NCI-H82 treated with DMSO at 0.1 percent for 48 hours (cell line): ENCODE results near the gene NDUFB7.
"Not testable (repeated sequence)": the region's sequence is repeated elsewhere in the genome, so short reads cannot be mapped to it uniquely, and the experiment has no call there.

Source experiments
- DNase-seq: peaks from one replicate; lab custom pipeline; 2025; ENCODE audit not compliant: unreplicated experiment; lab: John Stamatoyannopoulos, UW

Gene NDUFB7

GRCh38 chr19:14554382-14554812 lies 17.5 kb downstream of the NDUFB7 start:
- DNase-seq = no peak

DNA sequence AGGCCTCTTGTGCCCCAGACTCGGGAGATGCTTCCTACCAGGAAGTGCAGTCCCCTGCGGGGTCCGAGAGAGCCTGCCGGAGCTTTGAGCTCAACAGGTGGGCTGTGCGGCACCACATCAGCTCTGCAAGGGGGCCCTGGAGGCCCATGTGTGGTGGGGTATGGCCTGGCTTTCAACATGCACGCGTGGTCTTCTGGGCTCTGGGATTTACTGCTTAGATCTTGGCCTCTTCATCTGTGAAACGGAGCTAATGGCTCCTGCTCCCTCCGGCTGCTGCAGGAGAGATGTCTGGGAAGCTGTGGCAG lies 18.0 kb downstream of the NDUFB7 start:
- DNase-seq = no peak

DNA sequence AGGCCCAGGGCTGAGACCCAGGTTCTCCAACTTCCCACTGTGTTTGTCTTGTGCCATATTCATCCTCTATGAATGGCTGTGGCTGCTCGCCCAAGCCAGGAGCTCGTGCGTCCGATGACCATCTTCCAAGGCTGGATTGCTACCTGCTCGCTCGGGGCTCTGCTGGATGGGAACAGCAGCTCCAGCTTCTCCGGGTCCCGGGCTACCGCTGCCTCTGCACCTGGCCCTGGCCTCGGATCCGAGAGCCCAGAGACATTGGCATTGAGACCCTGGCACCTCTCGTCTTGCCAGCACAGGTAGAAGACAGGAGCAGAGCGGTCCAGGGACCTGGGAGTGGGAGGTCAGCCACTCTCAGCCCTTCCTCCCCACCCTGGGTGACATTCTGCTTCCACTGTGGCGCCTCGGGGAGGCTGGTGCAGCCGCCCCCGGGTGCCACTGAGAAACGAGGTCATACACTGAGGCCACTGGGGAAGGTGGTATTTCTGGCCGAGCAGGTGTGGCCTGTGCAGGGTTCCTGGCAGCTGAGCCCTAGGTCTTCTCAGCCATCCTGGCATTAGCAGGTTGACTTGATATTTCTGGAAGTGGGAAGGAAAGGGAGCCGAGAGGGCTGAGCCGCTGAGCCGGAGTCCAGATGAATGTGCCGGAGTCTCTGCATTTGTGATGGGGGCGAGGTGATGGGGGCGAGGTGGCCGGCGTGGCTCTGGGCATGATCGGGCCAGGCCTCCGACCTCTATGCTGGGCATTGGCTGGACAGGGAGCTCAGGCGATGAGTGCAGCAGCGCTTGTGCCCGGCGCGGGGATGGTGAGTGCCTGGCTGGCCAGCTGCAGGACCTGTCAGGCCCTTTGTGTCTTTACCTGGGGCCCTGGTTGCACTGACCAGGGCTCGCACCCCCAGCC lies 18.6 kb downstream of the NDUFB7 start:
- DNase-seq = no peak

- DNase-seq = not testable (repeated sequence)
These were observed 19.9 kb downstream of the NDUFB7 start for GRCh38 chr19:14552006-14552360.

GRCh38 chr19:14551134-14552005 lies 20.5 kb downstream of the NDUFB7 start:
- DNase-seq = not testable (repeated sequence)

DNA sequence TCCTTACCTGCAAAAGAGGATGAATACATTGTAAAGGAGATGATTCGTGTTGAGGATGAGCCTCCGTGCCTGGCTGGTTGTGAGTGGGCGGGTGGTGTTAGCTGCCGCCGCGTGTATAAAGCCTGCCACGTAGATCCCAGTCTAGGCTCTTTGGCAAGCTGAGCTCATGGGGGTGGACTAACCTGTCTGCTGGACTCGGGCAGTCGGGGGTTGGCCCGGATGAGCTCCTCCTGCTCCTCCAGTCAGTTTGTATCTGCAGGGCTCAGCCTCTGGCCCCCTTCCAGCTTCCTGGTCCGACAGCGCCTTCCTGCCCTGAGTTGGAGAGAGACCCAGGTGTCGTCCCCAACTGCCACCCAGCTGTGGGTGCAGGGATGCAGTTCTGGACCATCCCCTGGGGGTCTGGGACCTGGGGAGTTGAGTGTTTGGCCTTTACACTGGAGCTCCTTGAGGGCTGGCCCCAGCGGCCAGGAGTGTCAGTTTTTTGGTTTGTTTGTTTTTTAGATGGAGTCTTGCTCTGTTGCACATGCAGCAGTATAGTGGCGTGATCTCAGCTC lies 21.6 kb downstream of the NDUFB7 start:
- no peak for DNase-seq

DNA sequence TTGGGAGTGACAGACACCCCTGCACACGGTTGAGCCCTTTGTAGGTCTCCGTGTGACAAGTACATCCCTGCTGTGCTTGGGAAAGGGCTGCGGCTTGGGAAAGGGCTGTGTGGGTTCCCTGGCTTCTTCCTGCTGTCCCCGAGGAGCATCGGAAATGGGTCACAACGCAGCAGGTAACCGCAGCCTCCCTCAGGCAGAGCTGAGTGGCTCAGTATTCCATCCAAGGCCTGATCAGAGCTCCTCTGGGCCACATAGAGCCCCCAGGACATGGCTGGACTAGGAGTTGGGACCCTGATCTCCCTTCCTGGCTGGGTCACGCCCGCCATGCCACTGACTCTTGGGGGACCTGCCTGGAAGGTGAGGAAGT lies 26.2 kb downstream of the NDUFB7 start:
- no peak for DNase-seq

- DNase-seq = no peak
These were observed 26.7 kb downstream of the NDUFB7 start for GRCh38 chr19:14544977-14545715.

DNA sequence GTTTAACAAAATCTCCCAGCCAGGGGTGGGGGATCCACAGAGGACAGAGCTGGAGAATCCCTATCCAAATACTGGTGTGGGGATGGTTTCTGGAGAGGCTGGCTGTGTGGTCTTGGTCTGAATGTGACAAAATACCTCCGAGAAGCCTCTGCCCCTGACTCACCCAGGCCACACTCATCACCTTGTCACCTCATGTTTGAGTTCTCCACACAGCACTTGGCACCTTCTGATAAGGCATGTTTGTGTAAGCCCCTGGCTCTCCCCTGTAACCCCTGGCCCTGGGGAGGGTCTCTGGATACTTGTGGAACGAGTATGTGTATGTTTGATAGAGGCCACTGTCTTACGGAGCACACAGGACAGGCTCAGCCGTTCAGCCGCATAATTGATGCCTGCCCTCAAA lies 27.8 kb downstream of the NDUFB7 start:
- DNase-seq = no peak

DNA sequence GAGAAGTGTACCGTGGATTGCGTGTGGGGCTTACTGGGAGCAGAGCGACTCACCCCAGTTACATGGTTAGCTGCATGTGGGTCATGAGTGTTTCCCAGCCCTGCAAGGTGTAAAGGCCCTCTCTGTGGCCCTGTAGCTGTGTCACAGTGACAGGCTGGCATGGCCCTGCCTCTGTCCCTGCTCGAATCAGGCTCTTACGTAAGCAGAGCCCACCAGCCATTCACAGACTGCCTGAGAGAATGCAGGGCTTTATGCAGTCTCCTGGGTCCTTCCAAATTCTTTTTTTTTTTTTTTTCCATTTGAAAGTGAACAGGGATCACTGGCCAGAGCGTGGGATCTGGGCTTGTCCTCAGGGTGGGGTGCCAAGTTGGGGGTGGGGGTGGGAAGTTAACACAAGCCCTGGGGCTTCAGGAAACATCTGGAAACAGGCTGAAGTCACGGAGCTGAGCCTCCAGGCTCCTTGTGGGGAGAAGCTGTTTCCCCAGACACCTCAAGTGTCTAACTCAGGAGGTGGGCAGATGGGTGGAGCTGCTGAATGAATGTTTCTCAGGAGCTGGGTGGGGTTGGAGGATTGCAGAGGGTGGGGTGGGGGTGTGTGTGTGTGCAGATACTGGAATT lies 29.0 kb downstream of the NDUFB7 start:
- DNase-seq = no peak

GRCh38 chr19:14541979-14542378 lies 29.9 kb downstream of the NDUFB7 start:
- not testable (repeated sequence) for DNase-seq

DNA sequence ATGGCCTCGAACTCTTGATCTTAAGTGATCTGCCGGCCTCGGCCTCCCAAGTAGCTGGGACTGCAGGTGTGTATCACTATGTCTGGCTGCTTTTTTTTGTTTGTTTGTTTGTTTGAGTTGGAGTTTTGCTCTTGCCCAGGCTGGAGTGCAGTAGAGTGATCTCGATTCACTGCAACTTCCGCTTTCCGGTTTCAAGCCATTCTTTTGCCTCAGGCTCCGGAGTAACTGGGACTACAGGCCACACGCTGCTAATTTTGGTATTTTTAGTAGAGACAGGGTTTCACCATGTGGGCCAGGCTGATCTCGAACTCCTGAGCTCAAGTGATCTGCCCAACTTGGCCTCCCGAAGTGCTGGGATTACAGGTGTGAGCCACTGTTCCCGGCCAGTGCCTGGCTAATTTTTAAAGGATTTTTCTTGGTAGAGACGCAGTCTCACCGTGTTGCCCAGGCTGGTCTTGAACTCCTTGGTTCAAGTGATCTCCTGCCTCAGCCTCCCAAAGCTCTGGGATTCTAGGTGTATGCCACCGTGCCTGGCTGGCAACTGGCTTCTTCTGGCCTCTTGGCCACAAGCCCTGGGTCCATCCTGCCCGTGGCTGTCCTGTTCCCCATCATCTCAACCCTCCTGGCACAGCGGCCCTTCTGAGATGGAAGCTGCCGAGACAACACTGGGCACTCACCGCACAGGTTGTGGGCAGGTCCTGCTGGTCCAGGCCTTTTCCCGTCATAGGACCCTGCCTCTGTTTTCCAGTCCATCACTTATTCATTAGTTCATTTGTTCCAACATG lies 30.9 kb downstream of the NDUFB7 start:
- no peak for DNase-seq

- DNase-seq = peak; percentile 85
These were observed 34.8 kb downstream of the NDUFB7 start for GRCh38 chr19:14536926-14537692.

- DNase-seq = no peak
These were observed 38.4 kb downstream of the NDUFB7 start for GRCh38 chr19:14533450-14533849.

GRCh38 chr19:14530506-14530905 lies 41.4 kb downstream of the NDUFB7 start:
- DNase-seq = no peak

DNA sequence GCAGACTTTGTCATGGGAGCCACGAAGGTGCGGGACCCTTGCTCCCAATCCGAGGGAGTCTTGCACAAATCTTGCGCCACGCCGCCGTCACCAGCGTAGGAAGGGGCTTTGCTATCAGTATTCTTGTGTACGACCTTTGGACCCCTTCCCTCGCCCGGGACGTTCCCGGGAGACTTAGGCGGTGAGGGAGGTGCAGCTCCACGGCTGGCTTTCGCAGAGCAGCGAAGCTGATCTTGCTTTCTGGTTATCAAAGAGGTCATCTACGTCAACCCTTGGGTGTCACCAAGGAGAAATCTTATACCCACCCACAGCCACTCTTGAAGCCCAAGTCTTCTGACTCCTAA lies 41.9 kb downstream of the NDUFB7 start:
- no peak for DNase-seq

GRCh38 chr19:14529254-14530004 lies 42.4 kb downstream of the NDUFB7 start, which contains the start of gene TECR:
TSS of gene TECR (plus strand) at chr19:14529594. CDS start at chr19:14529697, 103 bp downstream.
- peak; percentile 100 for DNase-seq

GRCh38 chr19:14528419-14529253 lies 43.2 kb downstream of the NDUFB7 start:
- DNase-seq = no peak
